Right cardiac atrium (tissue), 5 donors: Measurements from ENCODE around the gene TMEM95. TPM values are rescaled to one million over a fixed set of nuclear protein-coding genes. Genes with fewer than 3 reads are reported as not detected.

Source experiments
- ATAC-seq, 2 donors: fragments of 200-7000 bp; cut with Tn5 transposase; one replicate each; pipeline versions ENCODE4 v1.8.0 to v1.9.1; 2020; ENCODE audit warnings: moderate library complexity in 2 of 2, mild to moderate bottlenecking in 1 of 2
- DNase-seq, 3 donors: peaks; one replicate each; pipeline ENCODE4 v3.0.0-alpha.2; 2020
- H3K27ac ChIP-seq: one replicate; pipeline ENCODE4 v1.5.1; 2013; ENCODE audit warnings: mild to moderate bottlenecking, low read length, control low read depth, moderate library complexity
- H3K27me3 ChIP-seq: one replicate; pipeline ENCODE4 v1.6.1; 2013; ENCODE audit not compliant: control insufficient read depth, insufficient read depth
- H3K4me1 ChIP-seq: one replicate; pipeline ENCODE4 v1.6.1; 2013; ENCODE audit warnings: low read length; ENCODE audit not compliant: control insufficient read depth, insufficient read depth
- H3K4me3 ChIP-seq: one replicate; pipeline ENCODE4 v1.5.1; 2013; ENCODE audit warnings: low read length, control low read depth
- H3K9me3 ChIP-seq: one replicate; pipeline ENCODE4 v1.6.1; 2013; ENCODE audit warnings: low read length; ENCODE audit not compliant: control insufficient read depth
- WGBS: extraction: QIAGEN DNeasy Blood & Tissue Kit; methylation state at CpG from one replicate; pipeline ENCODE4 v1.1.7; 2013; 5-methylcytosine and 5-hydroxymethylcytosine counted together
- intact Hi-C, 4 donors: fragments of 100-400 bp; cut with DNase I; formaldehyde crosslinking; loops; one replicate each; pipeline versions ENCODE4 v1.11.0 to v1.14.0; 2022 to 2023
- polyA plus RNA-seq: library from polyadenylated mRNA; stranded (reverse); fragments of 200-250 nt; gene quantifications from one replicate; pipeline ENCODE4 v1.2.3, GENCODE V29; 2013
- total RNA-seq, 4 donors: library from RNA; stranded (reverse); fragmentation: NEBNext Ultra II Directional; extraction: Animal tissue kit (Norgen Biotek cat#: 25700); gene quantifications; one replicate each; pipeline ENCODE4 v1.2.1, GENCODE V29; 2021
- donor health status: healthy with polysubstance abuse.
- donor health status: DM: no; HTN: yes; CAD: no.
- donor health status: DM: no; HTN: no; CAD: no.
- donor health status: DM: no; HTN: yes; CAD: no; lungs with severe emphysema.
- donor health status: DM: yes; HTN: yes; CAD: no.

Gene TMEM95
- total and polyA plus RNA-seq, 5 donors = not detected

- intact Hi-C loops = no loop called here
- H3K4me1 ChIP-seq = peaks cover 4% of the 10 kb centered on the region
- WGBS = 45% methylated on average over 9 of the region's 9 CpGs
- ATAC-seq (no peak), DNase-seq (no peak)
- no peaks in the 10 kb centered on the region for H3K9me3 ChIP-seq
- peak overlapping the region; percentile 91 for H3K27ac ChIP-seq
- H3K27me3 ChIP-seq = no peaks in the 10 kb centered on the region
- peak overlapping the region; percentile 75 for H3K4me3 ChIP-seq
Measured at GRCh38 chr17:7313890-7314718, 40.9 kb upstream of the TMEM95 start.

DNA sequence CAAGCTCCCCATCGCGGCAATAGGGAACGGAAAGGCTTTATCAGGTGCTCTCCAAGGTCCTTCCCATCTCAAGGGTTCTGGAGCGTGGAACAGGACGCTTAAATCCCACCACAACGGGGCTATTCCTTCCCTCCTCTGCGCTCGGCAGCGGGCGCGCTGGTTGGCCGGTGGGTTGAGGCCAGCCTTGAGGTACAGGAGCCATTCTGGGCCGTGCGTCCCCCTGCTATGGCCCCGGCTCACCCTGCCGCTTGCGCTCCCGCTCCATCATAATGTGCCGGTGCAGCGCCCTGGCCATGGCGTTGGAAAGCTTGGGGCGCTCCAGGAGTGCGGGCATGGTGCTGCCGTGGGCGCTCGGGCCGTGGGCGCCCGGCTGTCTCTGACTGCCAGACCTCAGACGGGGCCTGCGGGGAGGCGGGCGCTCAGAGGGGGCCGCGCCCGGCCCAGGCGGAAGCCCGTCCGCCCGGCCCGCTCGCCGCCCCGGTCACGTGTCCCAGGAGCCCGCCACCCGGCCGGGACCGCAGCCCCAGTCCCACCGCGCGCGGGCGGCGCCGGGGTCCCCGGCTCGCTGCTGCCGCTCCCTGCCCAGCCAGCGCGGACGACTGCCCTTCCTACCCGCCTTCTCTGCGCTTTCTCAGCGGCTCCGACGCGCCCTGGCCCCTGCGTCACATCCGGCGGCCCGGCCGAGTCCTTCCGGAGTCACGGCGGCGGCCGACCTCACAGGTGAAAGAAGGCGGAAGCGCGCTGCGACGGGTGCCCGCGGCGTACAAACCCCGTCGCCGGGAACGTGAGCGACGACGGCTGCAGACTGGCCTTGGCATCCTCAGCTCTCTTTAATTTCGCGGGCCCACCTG lies 40.0 kb upstream of the TMEM95 start, which contains the start of gene GPS2:
GPS2 (minus strand) TSS at position 642 of the 851 bp plus-strand sequence; CDS start at position 334, 308 bp downstream.
- ATAC-seq = peak; percentile 85 to 89
- Histone ChIP-seq H3K27me3 (no peaks in the 10 kb centered on the region), H3K4me1 (peaks cover 3% of the 10 kb centered on the region), H3K9me3 (no peaks in the 10 kb centered on the region), H3K27ac (peak within 1 kb of the TSS; percentile 91), H3K4me3 (peak within 1 kb of the TSS; percentile 75)
- intact Hi-C loops = no loop called here
- under 1% methylated on average over 95 of the region's 95 CpGs for WGBS
- peak; percentile 93 to 97 (median 97) for DNase-seq

DNA sequence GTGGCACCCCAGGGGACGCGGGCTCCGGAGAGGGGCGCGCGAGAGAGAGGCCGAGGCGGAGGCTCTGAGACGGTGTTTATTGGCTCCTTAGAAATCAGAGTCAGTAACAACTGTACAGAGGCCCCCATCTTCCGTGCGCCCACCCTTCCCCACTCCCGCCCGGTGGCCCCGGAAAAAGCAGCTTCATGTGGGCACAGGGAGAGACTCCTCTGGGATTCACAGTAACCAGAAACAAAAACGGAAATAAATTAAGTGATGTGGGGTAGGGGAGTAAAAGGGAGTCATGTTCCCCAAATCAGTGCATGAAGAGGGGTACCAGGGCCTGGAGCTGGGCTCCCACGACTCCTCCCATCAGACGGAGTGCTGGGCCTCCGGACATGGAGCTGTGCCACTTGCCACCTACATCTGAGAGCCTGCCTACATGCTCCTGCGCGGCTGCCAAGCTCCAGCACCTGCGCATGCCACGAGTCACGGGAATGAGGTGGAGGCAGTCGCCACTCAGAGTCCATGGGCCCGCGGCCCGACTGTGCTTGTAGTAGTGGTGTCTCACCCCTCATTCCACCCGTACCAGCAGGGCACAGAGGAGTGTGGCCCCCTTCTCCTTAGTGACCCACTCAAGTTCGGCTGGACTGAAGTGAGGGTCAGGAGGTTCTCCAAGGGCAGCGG lies 39.3 kb upstream of the TMEM95 start:
- WGBS = 38% methylated on average over 30 of the region's 30 CpGs
- intact Hi-C loops = no loop called here
- peak; percentile 4 to 6 for ATAC-seq
- DNase-seq = peak in 1 of 3 donors; percentile 68
- Histone ChIP-seq H3K27me3 (no peaks in the 10 kb centered on the region), H3K4me1 (peaks cover 3% of the 10 kb centered on the region), H3K4me3 (peak overlapping the region; percentile 75), H3K9me3 (no peaks in the 10 kb centered on the region), H3K27ac (peak overlapping the region; percentile 91)

GRCh38 chr17:7317161-7317803 lies 37.7 kb upstream of the TMEM95 start:
- Histone ChIP-seq H3K27me3 (no peaks in the 10 kb centered on the region), H3K9me3 (no peaks in the 10 kb centered on the region), H3K4me3 (no peak overlapping the region), H3K4me1 (peaks cover 3% of the 10 kb centered on the region), H3K27ac (no peak overlapping the region)
- 79% methylated on average over 16 of the region's 16 CpGs for WGBS
- DNase-seq = peak in 1 of 3 donors; percentile 39
- intact Hi-C loops = no loop called here
- ATAC-seq = no peak

DNA sequence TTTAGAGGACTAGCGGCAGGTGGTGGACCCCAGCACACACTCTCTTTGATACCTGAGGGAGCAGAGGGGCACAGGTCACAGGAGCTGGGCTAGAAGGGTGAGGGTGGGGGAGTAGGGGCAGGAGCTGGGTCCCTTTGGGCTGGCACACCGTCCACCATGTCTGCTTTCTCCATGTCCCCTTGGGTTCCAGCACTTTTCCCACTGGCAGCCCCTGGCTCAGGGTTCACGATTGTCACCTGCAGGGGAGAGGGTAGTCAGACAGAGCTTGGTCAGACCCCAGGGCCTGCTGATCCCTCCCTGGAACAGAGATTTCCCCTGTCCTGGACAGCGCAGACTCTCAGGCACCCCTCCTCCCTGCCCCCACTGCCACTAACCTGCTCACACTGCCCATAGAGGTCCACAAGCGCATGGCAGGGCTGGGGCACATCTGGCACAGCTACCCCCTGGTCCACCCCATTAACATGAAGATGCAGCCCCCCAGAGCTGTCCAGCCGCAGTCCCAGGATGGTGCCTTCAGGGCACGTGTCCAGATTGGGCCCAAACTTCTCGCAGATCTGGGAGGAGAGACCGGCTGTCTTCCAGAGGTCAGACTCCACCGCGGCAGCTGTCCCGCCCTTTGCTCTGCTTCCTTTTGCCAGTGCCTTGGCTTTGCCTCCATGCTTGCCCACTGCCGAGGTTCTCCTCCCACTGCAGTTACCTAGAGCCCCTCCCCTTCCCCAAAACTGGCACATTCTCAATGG lies 36.7 kb upstream of the TMEM95 start:
- intact Hi-C loops = no loop called here
- Histone ChIP-seq H3K27ac (no peak overlapping the region), H3K4me1 (peaks cover 3% of the 10 kb centered on the region), H3K9me3 (no peaks in the 10 kb centered on the region), H3K4me3 (no peak overlapping the region), H3K27me3 (no peaks in the 10 kb centered on the region)
- 88% methylated on average over 13 of the region's 13 CpGs for WGBS
- ATAC-seq = no peak
- DNase-seq = peak in 1 of 3 donors; percentile 46

GRCh38 chr17:7321466-7321865 lies 33.5 kb upstream of the TMEM95 start:
- intact Hi-C loops = no loop called here
- H3K27ac ChIP-seq = no peak overlapping the region
- ATAC-seq = no peak
- no peaks in the 10 kb centered on the region for H3K9me3 ChIP-seq
- H3K27me3 ChIP-seq = no peaks in the 10 kb centered on the region
- WGBS = 88% methylated on average over 15 of the region's 15 CpGs
- H3K4me1 ChIP-seq = no peaks in the 10 kb centered on the region
- DNase-seq = peak in 2 of 3 donors; percentile 6 to 25
- H3K4me3 ChIP-seq = no peak overlapping the region

- intact Hi-C loops = no loop called here
- H3K27ac ChIP-seq = no peak overlapping the region
- no peaks in the 10 kb centered on the region for H3K27me3 ChIP-seq
- no peaks in the 10 kb centered on the region for H3K4me1 ChIP-seq
- WGBS = 93% methylated on average over 22 of the region's 22 CpGs
- DNase-seq (peak in 2 of 3 donors; percentile 11 to 49), ATAC-seq (no peak)
- H3K4me3 ChIP-seq = no peak overlapping the region
- H3K9me3 ChIP-seq = no peaks in the 10 kb centered on the region
Measured at GRCh38 chr17:7322520-7323194, 32.3 kb upstream of the TMEM95 start.

GRCh38 chr17:7323731-7324437 lies 31.1 kb upstream of the TMEM95 start:
- Histone ChIP-seq H3K27me3 (no peaks in the 10 kb centered on the region), H3K9me3 (no peaks in the 10 kb centered on the region), H3K27ac (no peak overlapping the region), H3K4me3 (no peak overlapping the region), H3K4me1 (no peaks in the 10 kb centered on the region)
- intact Hi-C loops = no loop called here
- peak; percentile 51 to 84 (median 84) for DNase-seq
- 63% methylated on average over 39 of the region's 39 CpGs for WGBS
- peak in 1 of 2 donors; percentile 24 for ATAC-seq

DNA sequence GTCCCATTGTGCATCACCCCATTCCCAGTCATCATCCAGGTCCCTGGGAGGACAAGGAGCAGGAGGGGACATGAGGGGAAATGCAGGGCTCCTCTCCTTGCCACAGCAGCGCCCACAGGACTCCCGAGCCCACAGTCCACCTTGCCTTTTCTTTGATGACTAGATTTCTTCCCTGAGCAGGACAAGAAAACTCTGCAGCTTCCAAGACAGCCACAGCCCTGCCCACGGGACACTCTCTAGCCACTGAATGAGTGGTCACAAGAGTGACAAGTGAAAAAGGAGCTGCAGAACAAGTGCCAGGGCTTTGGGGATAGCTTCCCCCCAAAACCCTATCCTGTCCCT lies 30.5 kb upstream of the TMEM95 start:
- WGBS = 89% methylated on average over 3 of the region's 3 CpGs
- Histone ChIP-seq H3K4me3 (no peak overlapping the region), H3K27ac (no peak overlapping the region), H3K4me1 (no peaks in the 10 kb centered on the region), H3K27me3 (no peaks in the 10 kb centered on the region), H3K9me3 (no peaks in the 10 kb centered on the region)
- DNase-seq (no peak), ATAC-seq (no peak)
- intact Hi-C loops = no loop called here
